GM12892 (cell line): Measurements from ENCODE around the gene SH3BGRL.

ENCODE experiments used
- DNase-seq: peaks from one replicate; pipeline ENCODE4 v3.0.0; 2011; ENCODE audit not compliant: insufficient read length
- FAIRE-seq: peaks from 2 replicates; lab custom pipeline; 2011; peaks lifted over from hg19 to GRCh38; lab: Jason Lieb, UNC
- POLR2A ChIP-seq: IDR thresholded peaks from 2 replicates; pipeline ENCODE4 v1.6.1; 2011; ENCODE audit warnings: low read depth, low read length, control low read depth
- POLR2AphosphoS5 ChIP-seq: IDR thresholded peaks from 2 replicates; pipeline ENCODE4 v1.6.1; 2011; ENCODE audit warnings: low read depth, low read length, control low read depth
- TAF1 ChIP-seq: IDR thresholded peaks from 2 replicates; pipeline ENCODE4 v1.6.1; 2011; ENCODE audit warnings: low read depth, mild to moderate bottlenecking, control low read depth, low read length, borderline replicate concordance

Gene SH3BGRL

GRCh38 chrX:81259714-81260395, 58.0 kb downstream of the SH3BGRL start:
- DNase-seq (no peak), FAIRE-seq (no peak)
- TF ChIP-seq TAF1 (no peak), POLR2A (no peak), POLR2AphosphoS5 (no peak)

DNA sequence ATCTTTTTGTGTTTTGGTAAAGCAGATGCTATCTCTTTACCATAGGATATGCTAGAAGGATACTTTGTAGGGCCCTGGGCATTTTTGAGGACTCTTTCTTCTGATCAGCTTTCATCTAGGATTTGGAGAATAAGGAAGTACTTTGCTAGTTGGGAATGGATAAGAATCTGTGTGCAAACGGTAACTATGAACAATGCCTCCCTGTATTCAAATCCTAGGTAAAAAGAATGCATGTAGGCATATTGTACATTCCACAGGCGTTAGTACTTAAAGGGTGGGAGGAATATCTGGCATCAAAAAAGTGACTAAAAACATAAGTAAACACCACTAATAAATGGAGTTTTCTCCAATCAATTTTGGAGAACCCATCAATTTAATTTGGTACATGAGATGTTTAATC, 59.7 kb downstream of the SH3BGRL start:
- TF ChIP-seq TAF1 (no peak), POLR2AphosphoS5 (no peak), POLR2A (no peak)
- DNase-seq (no peak), FAIRE-seq (no peak)

- TF ChIP-seq POLR2A (no peak), POLR2AphosphoS5 (no peak), TAF1 (no peak)
- FAIRE-seq, result no peak
- DNase-seq, result no peak
These were observed 61.2 kb downstream of the SH3BGRL start for GRCh38 chrX:81263059-81263458.

- DNase-seq, result no peak
- TF ChIP-seq POLR2A (no peak), TAF1 (no peak), POLR2AphosphoS5 (no peak)
- no peak for FAIRE-seq
These were observed 76.7 kb downstream of the SH3BGRL start for GRCh38 chrX:81278616-81279015.

- TF ChIP-seq POLR2AphosphoS5 (no peak), POLR2A (no peak), TAF1 (no peak)
- DNase-seq (no peak), FAIRE-seq (no peak)
These were observed 78.2 kb downstream of the SH3BGRL start for GRCh38 chrX:81280148-81280547.

GRCh38 chrX:81286075-81286474, 84.2 kb downstream of the SH3BGRL start:
- no peak for FAIRE-seq
- DNase-seq, result no peak
- TF ChIP-seq POLR2AphosphoS5 (no peak), TAF1 (no peak), POLR2A (no peak)

DNA sequence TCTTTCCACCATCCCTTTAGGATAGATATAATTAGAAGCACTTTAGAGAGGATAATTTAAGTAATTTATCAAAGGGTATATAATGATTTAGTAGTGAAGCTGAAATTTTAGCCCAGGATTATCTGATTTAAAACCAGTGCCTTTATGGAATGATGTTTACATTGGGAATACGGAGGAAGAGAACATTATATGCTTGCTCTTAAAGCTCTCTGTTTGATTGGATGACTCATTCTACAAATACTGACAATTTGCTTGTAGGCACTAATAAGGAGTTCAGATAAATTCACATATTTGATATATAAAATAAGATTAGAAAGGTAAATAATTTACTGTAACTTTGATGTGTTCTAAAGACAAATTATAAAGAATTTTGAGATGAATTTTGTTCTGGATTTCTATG, 84.7 kb downstream of the SH3BGRL start:
- FAIRE-seq (no peak), DNase-seq (no peak)
- no peak for TF ChIP-seq POLR2A
- no peak for TF ChIP-seq POLR2AphosphoS5
- no peak for TF ChIP-seq TAF1

- FAIRE-seq (no peak), DNase-seq (no peak)
- TF ChIP-seq TAF1 (no peak), POLR2AphosphoS5 (no peak), POLR2A (no peak)
These were observed 90.1 kb downstream of the SH3BGRL start for GRCh38 chrX:81291996-81292395.

DNA sequence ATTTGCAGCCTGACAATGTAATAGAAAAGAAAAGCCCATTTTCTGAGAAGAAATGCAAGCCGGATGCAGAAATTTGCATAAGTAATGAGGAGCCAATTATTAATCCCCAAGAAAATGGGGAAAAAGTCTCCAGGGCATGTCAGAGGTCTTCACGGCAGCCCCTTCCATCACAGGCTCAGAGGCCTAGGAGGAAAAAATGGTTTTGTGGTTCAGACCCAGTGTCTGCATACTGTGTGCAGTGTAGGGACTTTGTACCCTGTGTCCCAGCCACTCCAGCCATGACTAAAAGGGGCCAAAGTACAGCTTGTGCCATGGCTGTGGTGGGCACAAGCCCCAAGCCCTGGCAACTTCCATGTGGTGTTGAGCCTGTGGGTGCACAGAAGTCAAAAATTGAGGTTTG, 92.2 kb downstream of the SH3BGRL start:
- FAIRE-seq (no peak), DNase-seq (no peak)
- no peak for TF ChIP-seq TAF1
- TF ChIP-seq POLR2AphosphoS5, result no peak
- no peak for TF ChIP-seq POLR2A

- DNase-seq, result no peak
- TF ChIP-seq POLR2AphosphoS5 (no peak), POLR2A (no peak), TAF1 (no peak)
- FAIRE-seq, result no peak
These were observed 100.0 kb downstream of the SH3BGRL start for GRCh38 chrX:81301877-81302276.

DNA sequence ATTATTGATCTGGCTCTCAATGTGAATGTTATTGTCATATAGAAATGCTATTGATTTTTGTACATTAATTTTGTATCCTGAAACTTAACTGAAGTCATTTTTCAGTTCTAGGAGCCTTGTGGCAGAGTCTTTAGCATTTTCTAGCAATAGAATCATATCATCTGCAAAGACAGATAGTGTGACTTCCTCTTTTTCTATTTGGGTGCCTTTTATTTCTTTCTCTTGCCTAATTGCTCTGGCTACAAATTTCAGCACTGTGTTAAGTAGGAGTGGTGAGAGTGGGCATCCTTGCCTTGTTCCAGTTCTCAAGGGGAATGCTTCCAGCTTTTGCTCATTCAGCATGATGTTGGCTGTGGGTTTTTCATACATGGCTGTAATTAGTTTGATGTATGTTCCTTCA, 102.7 kb downstream of the SH3BGRL start:
- no peak for FAIRE-seq
- TF ChIP-seq POLR2AphosphoS5 (no peak), TAF1 (no peak), POLR2A (no peak)
- DNase-seq, result no peak

DNA sequence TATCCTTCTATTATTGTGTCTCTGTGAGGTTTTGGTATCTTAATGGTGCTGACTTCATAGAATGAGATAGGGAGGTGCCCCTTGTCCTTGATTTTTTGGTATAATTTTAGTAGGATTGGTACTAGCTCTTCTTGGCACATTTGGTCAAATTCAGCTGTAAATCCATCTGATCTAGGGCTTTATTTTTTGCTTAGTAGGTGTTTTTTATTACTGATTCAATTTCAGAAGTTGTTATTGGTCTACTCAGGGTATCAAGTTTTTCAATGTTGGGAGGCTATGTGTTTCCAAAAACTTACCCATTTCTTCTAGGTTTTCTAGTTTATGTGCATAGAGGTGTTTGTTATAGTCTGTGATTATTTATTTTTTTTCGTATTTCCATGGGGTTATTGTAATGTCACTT, 103.3 kb downstream of the SH3BGRL start:
- TF ChIP-seq POLR2A, result no peak
- no peak for TF ChIP-seq POLR2AphosphoS5
- TF ChIP-seq TAF1, result no peak
- FAIRE-seq (no peak), DNase-seq (no peak)
